Measurements from ENCODE around the gene FAM180A.

- TF ChIP-seq POLR2AphosphoS5 (IDR thresholded peaks at IDR 0.05) (no peak), CTCF (IDR thresholded peaks at IDR 0.05) (no peak)
Observed at GRCh38 chr7:135795846-135796570, 47.4 kb upstream of the FAM180A start.

Data from esophagus muscularis mucosa (tissue), 3 donors.